Bronchial epithelial cell (primary cell): ENCODE measurements around the gene MERTK. TPM values are rescaled to one million over a fixed set of nuclear protein-coding genes. Genes with fewer than 3 reads are reported as not detected.

Experiments
- DNase-seq: peaks from one replicate; pipeline ENCODE4 v3.0.0-alpha.2; 2010; ENCODE audit warnings: low read depth
- FAIRE-seq: peaks from 2 replicates; lab custom pipeline; 2011; peaks lifted over from hg19 to GRCh38; lab: Jason Lieb, UNC
- H3K27me3 ChIP-seq: 2 replicates; pipeline ENCODE4 v1.5.1; 2011; ENCODE audit warnings: low read length; ENCODE audit not compliant: control insufficient read depth, insufficient read depth
- H3K36me3 ChIP-seq: 2 replicates; pipeline ENCODE4 v1.5.1; 2011; ENCODE audit warnings: low read length; ENCODE audit not compliant: control insufficient read depth, insufficient read depth
- H3K4me3 ChIP-seq: 2 replicates; pipeline ENCODE4 v1.5.1; 2011; ENCODE audit warnings: mild to moderate bottlenecking, low read depth, low read length, control low read depth
- total RNA-seq: library from RNA; depleted of rRNA; stranded (reverse); fragments of >200 nt; gene quantifications from 2 replicates; pipeline ENCODE4 v1.2.1, GENCODE V29; 2014
- TF ChIP-seq, protein P1 (sequence below): IDR thresholded peaks from 2 replicates; pipeline ENCODE4 v1.5.1; 2011; ENCODE audit warnings: mild to moderate bottlenecking, moderate library complexity, low read length, control low read depth, inconsistent platforms; ENCODE audit not compliant: insufficient read depth, severe bottlenecking

The MERTK gene
- total RNA-seq, 1 donor from 2014 or later = 3.9 TPM

DNA sequence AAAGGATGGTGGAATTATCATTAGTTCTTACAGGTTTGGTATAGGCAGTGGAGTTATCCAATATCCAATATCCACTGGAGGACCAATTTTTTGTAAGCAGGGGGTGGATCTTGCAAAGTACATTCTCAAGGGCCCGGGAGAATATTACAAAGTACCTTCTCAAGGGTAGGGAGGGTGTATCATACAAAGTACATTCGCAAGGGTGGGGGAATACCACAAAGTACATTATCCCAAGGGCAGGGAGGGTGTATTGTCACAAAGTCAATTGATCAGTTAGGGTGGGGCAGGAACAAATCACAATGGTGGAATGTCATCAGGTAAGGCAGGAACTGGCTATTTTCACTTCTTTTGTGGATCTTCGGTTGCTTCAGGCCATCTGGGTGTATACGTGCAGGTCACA, 101.4 kb downstream of the MERTK start:
- no peak for DNase-seq
- H3K4me3 ChIP-seq = no peak overlapping the region
- TF ChIP-seq, protein P1, sequence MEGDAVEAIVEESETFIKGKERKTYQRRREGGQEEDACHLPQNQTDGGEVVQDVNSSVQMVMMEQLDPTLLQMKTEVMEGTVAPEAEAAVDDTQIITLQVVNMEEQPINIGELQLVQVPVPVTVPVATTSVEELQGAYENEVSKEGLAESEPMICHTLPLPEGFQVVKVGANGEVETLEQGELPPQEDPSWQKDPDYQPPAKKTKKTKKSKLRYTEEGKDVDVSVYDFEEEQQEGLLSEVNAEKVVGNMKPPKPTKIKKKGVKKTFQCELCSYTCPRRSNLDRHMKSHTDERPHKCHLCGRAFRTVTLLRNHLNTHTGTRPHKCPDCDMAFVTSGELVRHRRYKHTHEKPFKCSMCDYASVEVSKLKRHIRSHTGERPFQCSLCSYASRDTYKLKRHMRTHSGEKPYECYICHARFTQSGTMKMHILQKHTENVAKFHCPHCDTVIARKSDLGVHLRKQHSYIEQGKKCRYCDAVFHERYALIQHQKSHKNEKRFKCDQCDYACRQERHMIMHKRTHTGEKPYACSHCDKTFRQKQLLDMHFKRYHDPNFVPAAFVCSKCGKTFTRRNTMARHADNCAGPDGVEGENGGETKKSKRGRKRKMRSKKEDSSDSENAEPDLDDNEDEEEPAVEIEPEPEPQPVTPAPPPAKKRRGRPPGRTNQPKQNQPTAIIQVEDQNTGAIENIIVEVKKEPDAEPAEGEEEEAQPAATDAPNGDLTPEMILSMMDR = no peak
- no peak for FAIRE-seq
- no peaks in the 10 kb centered on the region for H3K27me3 ChIP-seq
- H3K36me3 ChIP-seq = no peaks in the 10 kb centered on the region

DNA sequence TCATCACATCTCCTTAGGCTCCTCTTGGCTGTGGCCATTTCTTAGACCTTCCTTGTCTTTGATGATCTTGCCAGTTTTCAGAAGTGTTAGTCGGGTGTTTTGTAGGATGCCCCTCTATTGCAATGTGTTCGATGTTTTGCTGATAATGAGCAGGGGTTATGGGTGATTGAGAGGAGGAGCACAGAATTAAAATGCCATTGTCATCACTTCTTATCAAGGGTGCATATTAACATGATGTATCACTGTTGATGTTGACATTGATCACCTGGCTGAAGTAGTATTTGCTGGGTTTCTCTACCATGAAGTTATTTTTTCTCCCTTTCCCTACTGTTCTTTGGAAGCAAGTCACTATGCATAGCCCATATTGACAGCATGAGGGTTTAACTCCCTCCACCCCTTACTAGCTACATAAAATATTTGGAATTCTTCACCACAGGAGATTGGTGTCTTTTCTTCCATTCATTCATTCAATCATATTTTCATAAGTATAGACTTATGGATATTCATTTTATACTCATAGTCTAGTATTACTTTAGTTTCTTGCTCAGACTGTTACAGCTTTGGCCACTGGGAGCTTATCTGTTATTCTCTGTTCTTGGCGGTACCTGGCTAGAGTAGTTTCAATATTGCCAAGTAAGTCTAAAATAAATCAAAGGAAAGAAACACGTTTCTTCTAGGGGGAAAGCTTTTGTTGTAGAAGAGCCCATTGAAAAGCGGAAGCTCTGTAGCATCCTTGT, 102.2 kb downstream of the MERTK start:
- no peak for DNase-seq
- H3K36me3 ChIP-seq = no peaks in the 10 kb centered on the region
- H3K4me3 ChIP-seq = no peak overlapping the region
- H3K27me3 ChIP-seq = no peaks in the 10 kb centered on the region
- FAIRE-seq = no peak
- TF ChIP-seq, protein P1 = no peak

DNA sequence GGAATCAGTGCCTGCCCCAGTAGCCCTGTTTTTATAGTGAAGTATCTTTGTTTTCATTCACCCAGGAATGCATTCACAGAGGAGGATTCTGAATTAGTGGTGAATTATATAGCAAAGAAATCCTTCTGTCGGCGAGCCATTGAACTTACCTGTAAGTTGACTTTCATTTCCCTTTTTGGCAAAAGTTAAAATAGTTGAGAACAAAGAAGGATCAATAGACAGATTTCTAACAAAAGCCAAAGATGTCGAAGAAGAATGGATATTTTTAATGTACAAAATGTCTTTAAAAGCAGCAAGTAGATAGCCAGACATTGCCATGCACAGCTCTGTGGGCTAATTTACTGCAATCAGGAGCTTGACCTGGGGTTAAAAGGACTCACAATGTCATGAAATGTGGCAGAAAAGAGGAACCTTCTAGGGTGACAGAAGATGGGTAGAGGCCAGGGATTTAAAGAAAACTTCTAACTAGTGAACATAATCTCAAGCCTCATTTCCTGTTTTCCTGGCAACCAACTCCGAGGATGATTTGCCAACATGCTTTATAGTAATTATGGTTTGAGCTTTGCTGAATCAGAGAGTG, 102.8 kb downstream of the MERTK start:
- Histone ChIP-seq H3K27me3 (no peaks in the 10 kb centered on the region), H3K4me3 (no peak overlapping the region), H3K36me3 (no peaks in the 10 kb centered on the region)
- FAIRE-seq (no peak), DNase-seq (no peak)
- TF ChIP-seq, protein P1 = no peak

DNA sequence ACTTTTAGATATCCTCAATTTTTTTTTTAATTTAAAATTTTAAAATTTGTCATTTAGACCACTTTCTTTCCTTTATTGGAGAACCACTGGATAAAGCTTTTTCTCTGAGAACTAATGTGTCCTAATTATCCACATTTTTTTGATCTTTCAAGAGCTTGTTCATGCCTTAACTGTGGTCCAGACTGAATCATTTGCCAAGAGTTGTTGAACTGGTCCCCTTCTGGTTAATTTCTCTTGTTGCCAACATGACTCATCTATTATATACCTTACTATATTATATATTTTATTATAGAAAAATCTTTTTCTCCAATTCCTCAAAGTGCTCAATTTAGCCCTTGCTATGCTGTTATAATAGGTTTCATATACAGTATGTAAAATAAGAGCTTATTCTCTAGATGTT, 103.5 kb downstream of the MERTK start:
- FAIRE-seq (no peak), DNase-seq (peak; percentile 81)
- no peak overlapping the region for H3K4me3 ChIP-seq
- TF ChIP-seq, protein P1 = no peak
- H3K36me3 ChIP-seq = no peaks in the 10 kb centered on the region
- H3K27me3 ChIP-seq = no peaks in the 10 kb centered on the region

DNA sequence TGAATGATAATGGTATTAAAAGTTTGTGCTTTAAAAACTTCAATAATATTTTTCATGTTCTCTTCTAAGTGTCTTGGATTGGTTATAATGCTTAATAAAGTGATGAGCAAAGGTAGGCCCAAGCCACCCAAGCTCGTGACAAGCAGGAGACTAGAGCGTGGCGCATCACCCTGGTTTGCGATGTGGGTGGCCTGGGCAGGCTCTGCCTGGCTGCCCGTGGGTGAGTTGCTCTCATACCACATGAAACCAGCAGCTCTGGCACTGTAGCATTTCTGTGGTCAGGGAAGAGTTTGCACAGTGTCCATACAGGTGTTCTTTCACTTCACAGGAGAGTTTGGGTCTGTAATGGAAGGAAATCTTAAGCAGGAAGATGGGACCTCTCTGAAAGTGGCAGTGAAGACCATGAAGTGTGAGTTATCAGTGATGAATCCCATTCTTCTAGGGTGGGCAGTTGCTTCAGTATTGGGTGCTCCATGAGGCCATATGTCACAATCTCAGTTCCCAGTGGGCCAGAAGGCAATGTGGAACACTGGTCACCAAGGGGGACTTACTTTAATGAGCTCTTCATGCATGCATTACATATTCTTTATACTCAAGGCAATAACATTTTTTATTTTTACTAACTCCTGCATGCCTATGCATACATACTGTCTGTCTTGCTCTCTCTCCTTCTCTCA, 105.3 kb downstream of the MERTK start:
- Histone ChIP-seq H3K27me3 (no peaks in the 10 kb centered on the region), H3K36me3 (no peaks in the 10 kb centered on the region), H3K4me3 (no peak overlapping the region)
- FAIRE-seq (peak; percentile 89), DNase-seq (no peak)
- TF ChIP-seq, protein P1 = no peak
